GM20431 (cell line): Measurements from ENCODE around the gene TCF19.

ENCODE experiments used
- in situ Hi-C: fragments of 300-500 bp; cut with MseI, MboI; formaldehyde crosslinking; loops from one replicate; pipeline ENCODE4 v1.15.0; 2020; ENCODE audit warnings: low sequenced_read_pairs; ENCODE audit not compliant: unreplicated experiment

TCF19 gene

DNA sequence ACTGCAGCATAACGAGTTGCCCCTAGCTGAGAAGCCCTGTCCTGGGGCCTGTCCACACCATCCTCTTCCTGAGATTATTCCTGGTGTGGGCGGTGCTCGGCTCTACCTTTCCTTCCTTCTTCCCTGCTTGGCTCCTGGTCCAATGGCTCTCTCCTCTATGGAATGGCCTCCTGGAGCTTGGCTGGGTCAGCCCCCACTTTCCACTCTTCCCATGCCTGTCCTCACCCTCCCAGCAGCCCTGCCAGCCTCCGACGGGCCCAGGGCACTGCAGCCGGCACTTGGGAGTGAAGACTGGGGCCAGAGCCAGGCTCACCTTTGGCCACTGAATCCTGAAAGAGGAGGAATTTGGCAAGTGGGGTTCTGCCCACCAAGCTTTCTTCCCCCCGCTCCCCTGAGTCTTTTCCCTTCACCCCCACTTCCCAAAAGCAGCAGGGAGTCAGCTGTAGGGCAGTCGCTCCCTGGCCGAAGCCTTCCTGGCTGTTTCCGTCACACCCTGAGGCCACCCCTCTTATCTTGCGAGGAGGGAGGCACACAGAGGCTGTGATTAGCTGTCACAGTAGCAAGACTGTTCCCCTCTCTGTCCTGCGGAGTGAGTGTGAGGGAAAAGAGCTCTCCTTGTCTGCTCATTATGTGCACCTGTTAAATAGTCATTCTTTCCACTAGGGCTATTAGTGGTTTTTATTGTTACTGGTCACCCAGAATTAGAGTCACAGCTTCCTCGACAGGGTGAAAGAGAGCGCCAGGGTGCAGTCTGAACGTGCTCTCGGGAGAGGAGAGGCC, 31.8 kb upstream of the TCF19 start:
- in situ Hi-C loops, result no loop called here

DNA sequence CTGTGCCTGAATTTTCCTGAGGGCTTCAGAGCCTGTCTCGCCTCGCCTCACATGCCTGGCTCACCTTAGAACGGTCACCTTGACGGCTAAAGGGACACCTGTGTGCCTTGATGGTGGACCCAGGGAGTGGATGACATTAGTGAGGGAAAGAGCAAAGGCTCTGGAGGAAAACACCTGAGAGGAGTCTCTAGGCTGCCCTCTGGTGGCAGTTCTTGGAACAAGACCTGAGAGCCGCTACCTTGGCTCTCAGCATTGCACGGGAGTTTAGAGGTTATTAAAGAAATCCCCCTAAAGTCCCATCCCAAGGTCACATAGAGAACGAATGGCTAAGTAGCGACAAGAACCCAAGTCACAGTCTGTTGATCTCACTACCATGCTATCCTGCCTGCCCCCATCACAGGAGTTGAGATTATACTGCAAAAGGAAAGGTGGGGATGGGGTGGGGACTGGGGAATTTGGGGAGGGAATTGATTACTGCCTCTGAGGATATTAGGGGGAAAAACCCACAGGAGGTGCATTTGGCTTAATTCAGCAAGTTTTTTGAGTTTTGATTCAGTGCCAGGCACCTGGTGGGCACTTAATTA, 30.2 kb upstream of the TCF19 start:
- in situ Hi-C loops, result no loop called here

DNA sequence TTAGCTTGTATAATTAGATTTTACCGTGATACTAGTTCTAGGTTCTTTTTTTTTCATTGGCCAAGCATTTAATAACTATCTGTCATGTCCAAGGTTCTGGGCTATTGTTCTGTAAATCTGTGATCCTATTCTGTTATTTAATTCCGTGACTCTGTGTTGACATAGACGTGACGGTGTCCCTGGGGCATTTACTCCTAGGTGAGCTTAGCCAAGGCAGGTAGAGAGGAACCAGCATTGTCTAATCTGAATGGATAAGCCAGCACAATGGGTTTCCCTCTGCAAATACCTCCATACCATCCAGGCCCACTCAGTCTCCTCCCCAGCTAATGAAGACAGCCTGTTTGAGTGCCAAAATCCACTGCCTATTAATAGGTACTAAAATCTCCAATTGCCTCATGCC, 29.3 kb upstream of the TCF19 start:
- in situ Hi-C loops, result no loop called here

DNA sequence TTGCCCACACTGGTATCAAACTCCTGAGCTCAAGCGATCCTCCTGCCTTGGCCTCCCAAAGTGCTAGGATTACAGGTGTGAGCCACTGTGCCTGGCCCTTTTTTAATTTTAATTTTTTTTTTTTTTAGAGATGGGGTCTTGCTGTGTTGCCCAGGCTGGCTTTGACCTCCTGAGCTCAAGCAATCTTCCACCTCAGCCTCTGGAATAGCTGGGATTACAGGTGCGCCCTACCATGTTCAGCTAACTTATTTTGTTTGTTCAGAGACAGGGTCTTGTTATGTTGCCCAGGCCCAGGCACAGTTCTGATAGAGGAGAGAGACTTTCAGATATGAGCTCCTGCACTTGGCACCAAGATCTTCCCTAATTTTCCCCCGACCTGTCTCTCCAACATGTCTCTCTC, 27.6 kb upstream of the TCF19 start:
- in situ Hi-C loops, result loop anchor here (10.0 kb wide), 2 partner anchors 64 to 234 kb away; no protein-coding TSS in a partner anchor

DNA sequence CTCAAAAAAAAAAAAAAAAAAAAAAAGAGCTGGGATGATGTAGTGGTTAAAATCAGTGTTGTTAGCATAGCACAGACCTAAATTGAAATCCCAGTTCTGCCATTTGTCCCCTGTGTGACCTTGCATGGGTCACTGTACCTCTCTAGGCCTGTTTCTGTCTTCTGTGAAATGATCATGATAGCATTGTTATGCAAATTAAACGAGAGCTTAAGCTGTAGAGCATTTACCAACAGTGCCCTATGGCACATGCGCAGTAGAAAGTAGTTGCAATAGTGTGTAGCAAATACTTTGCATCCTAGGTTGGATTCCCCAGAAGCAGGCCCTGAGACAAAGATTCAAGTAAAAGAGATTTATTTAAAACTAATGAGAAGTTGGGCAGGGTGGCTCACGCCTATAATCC, 26.8 kb upstream of the TCF19 start:
- in situ Hi-C loops, result loop anchor here (10.0 kb wide), 2 partner anchors 63 to 233 kb away; no protein-coding TSS in a partner anchor

DNA sequence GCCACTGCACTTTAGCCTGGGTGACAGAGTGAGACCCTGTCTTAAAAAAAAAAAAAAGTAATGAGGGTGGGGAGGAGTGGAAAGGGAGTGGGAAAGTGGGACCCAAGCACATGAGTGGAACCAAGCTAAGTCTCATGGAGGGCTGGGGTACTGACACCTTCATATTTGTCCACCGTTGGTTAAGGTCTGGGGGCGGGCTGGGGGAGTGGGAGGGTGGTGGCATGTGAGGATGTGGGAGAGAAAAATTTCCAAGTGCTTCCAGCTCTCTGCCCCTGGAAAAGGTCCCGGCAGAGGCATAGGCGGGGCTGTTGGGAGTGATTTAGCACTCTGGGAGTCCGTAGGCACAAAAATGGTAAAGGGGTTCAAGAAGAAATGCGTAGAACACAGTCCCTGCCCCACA, 25.6 kb upstream of the TCF19 start:
- in situ Hi-C loops, result loop anchor here (10.0 kb wide), 2 partner anchors 62 to 232 kb away; no protein-coding TSS in a partner anchor

DNA sequence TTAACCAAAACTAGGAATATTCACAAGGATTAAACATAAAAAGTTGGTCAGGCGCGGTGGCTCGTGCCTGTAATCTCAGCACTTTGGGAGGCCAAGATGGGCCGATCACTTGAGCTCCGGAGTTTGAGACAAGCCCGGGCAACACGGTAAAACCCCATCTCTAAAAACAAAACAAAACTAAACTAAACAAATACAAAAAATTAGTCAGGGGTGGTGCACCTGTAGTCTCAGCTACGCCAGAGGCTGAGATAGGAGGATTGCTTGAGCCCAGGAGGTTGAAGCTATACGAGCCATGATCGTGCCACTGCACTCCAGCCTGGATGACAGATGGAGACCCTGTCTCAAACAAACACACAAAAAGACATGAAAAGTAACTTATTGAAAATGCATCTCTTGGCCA, 22.7 kb upstream of the TCF19 start:
- in situ Hi-C loops, result loop anchor here (10.0 kb wide), 2 partner anchors 59 to 229 kb away; no protein-coding TSS in a partner anchor

DNA sequence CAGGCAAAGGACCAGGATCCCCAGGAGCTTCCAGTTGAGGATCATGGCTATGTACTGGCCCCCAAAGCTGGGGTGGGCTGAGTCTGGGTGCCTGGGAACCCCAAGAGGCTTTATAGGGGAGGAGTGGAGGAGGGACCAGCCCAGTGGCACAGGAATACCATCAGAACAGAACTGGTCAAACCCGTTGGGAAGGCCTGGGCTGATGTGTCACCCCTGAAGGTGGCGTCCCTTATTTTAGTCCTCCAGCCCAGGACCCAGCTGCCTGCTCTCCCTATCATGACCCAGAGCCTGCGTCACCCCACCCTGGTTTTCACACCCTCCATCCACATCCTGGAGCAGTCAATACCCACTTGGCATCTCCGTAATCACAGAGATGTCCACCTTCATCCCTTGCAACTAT, 19.4 kb upstream of the TCF19 start, which contains the start of gene PSORS1C2:
Gene PSORS1C2, minus strand, starts transcription at position 85 of the 400 bp plus-strand sequence. Its CDS starts 40 bp downstream, at position 45.
- in situ Hi-C loops, result loop anchor here (10.0 kb wide), 2 partner anchors 56 to 226 kb away; no protein-coding TSS in a partner anchor

DNA sequence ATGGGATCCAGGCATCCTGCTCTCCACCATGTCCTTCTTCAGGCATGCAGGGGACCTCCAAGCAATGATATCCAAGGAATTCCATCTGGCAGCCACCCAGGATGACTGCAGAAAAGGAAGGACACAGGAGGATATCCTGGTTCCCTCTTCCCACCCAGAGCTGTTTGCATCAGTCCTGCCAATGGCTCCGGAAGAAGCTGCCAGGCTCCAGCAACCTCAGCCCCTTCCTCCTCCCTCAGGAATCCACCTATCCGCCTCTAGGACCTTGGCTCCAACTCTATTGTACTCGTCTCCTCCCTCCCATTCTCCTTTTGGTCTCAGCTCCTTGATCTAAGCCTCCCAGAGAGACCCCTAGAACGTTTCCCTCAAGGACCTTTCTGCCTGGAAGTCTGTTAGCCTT, 18.8 kb upstream of the TCF19 start:
- in situ Hi-C loops, result loop anchor here (10.0 kb wide), 2 partner anchors 55 to 225 kb away; no protein-coding TSS in a partner anchor

DNA sequence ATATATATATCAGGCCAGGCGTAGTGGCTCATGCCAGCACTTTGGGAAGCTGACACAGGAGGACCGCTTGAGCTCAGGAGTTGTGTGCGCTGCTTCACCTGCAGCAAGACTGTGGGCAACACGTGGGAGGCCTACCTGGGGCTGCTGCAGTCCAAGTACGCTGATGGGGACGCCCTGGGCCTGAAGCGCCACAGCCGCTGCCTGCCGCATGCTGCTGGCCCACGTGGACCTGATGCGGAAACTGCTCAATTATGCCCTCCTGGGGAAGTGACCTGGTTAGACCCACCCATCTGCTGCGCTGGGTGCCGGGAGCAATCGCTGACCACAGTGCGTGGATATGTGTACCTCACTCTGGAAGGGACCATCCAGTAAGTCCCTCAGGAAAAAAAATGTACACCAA, 17.7 kb upstream of the TCF19 start:
- in situ Hi-C loops, result no loop called here

DNA sequence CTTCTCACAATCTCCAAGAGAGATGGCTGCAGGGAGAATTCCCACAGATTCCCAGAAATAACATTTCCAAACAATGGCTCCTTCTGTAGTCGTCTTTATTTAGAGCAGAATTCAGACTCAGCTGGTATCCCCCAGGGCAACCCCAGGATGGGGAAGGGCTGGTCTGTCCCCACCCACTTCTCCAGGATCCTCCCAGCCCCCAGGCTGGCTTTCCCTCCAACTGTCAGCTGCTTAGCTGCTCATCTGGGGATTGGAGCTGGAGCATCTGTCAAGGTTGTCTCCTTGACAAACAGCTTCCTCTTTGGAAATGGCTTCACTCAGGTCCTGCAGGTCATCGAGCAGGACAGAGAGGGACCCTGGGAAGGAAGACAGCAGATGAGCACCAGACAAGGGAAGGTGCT, 16.0 kb upstream of the TCF19 start:
- in situ Hi-C loops, result no loop called here

DNA sequence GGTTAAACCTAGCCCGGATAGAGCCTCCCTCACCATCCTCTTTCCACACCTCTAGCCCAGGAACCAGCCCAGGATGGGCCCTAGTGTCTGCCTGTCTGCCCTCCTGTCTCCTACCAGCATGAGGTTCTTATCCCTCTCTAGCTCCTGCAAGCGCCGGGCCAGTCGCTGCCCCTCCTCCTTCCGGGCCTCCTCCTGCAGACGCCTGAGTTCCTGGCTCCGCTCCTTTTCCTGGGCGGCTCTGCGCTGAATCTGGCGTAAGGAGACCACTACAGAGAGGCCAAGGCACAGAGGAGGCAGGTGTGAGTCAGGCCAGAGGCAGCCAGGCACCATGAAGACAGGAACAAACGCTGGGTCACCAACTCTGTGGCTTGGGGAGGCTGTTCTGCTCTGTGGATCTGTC, 15.2 kb upstream of the TCF19 start:
- in situ Hi-C loops, result no loop called here

DNA sequence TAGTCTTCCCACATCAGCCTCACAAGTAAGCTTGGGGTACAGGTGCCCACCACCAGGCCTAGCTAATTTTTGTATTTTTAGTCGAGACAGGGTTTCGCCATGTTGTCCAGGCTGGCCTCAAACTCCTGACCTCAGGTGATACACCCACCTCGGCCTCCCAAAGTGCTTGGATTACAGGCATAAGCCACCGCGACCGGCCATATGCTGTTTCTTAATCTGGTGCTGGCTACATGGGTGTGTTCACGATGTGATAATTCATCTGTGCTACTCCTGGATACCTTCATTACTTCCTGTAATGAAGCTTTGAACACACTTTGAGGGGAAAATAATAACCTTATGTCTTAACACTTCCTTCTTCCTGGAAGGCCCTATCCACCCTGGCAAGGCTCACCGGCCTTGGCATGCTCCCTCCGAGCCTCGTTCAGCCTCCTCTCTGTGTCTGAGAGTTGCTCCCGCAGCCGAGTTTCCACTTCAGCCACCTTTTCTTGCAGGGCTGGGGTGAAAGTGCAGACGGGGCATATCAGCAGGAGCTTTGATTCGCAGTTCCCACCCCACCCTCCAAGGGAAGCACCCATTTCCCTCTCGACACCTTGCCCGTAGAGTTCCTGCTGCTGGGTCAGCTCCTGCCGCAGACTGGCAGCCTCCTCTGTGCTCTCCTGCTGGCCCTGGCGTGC, 14.0 kb upstream of the TCF19 start:
- in situ Hi-C loops, result no loop called here

DNA sequence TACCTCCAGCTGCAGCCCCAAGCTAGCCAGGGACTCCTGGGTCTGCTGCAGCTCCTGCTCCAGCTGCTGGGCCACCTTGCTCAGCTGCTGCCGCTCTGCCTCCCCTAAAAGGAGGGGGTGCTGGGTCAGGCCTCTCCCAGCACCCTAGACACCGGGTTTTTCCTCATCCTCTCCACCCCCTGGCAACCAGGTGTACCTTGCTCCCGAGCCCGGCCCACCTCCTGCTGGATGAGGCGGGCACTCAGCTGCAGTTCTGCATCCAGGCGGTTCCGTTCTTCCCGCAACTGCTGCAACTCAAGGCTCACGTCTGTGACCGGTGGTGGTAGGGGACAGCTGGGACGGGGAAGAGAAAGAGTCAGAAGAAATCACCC, 13.4 kb upstream of the TCF19 start:
- in situ Hi-C loops, result no loop called here

DNA sequence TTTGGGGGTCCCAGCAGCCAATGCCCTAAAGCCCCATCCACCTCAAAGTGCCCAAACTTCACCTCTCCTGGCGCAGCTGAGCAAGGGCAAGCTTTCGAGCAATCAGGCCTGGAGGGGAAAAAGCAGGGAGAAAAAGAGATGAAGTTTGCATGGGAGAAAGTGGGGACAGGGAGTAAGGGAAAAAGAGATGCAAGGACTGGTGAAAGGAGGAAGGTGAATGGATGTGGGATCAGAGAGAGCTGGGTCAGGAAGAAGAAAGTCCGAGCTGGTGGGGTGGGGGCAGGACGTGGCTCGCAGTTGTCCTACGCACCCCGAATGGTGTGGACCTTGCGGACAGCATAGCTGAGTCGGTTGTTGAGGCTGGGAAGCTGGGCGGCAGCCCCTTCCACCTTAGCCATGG, 13.0 kb upstream of the TCF19 start:
- in situ Hi-C loops, result no loop called here

DNA sequence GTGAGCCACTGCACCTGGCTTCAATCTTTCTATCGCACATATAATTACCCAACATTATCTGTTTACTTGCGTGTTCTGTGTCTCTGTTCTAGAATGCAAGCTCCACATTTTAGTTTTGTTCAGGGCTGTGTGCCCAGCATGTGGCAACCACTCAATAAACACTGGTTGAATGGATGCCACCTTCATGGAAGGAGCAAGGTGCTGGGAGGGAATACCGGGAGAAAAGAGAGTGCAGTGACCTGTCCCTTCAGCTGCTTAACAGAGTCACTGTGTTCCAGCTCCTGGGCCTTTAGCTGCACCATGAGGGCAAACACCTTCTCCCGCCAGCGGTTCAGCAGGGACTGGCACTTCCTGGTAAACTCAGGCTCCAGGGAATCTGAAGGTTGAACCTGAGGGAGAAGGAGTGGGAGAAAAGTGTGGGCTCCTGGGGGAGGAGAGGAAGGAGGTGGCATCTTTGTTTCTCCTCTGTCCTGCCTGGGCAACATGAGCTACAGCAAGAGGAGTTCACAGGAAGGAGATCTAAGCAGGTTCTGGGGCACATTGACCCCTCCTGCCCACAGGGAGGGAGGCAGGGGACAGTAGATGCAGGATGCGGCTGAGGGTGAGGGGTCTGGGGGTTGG, 8.5 kb upstream of the TCF19 start:
- in situ Hi-C loops, result no loop called here

DNA sequence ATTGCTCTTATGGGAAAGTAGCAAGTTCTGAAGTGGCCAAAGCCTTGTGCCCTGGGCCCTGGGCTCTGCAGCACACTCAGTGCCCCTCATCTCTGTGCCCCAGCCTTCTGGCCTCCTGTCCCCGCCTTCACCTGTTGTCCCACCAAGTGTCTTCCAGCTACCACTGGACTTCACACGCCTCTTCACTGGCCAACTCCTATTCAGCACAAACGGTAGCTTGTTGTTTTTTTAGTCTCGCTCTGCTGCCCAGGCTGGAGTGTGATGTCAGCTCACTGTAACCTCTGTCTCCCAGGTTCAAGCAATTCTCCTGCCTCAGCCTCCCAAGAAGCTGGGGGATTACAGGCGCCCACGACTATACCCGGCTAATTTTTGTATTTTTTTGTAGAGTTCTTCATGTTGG, 5.6 kb upstream of the TCF19 start:
- in situ Hi-C loops, result no loop called here

DNA sequence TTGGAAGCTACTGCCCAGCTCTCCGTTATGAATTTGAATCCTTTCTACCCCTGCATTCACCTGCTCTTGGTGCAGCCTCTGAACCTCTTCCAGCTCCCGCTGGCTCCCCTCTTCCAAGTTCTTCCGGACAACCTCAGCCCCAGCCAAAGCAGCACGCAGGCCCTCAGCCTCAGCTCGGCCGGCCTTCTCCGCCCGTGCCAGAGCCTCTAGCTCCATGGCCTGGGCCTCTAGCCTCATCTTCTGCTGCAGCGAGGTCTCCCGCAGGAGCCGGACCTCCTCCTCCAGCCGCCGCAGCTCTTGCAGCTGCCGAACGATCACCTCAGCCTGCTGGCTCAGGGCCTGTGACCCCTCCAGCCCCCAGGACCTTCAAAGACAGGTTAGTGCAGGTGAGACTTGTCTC, 4.0 kb upstream of the TCF19 start:
- in situ Hi-C loops, result no loop called here

DNA sequence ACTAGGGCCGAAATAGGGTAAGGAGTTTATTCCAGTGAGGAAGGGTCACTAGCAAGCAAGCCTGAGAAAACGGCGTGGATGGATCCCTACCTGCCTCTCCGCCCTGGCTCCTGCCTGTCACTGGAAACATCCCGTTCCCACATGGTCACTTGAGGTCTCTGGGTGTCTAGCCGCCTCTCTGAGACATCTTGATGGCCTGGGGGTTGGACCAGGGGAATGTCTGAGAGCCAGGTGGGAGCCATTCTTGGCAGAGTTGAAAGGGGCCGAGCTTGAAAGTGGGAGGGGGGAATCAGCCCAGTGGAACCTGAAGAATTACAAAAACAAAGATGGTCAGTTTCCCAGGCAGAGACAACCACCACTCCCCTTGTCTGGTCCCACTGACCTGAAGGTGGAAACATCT, 1.7 kb upstream of the TCF19 start:
- in situ Hi-C loops, result no loop called here

DNA sequence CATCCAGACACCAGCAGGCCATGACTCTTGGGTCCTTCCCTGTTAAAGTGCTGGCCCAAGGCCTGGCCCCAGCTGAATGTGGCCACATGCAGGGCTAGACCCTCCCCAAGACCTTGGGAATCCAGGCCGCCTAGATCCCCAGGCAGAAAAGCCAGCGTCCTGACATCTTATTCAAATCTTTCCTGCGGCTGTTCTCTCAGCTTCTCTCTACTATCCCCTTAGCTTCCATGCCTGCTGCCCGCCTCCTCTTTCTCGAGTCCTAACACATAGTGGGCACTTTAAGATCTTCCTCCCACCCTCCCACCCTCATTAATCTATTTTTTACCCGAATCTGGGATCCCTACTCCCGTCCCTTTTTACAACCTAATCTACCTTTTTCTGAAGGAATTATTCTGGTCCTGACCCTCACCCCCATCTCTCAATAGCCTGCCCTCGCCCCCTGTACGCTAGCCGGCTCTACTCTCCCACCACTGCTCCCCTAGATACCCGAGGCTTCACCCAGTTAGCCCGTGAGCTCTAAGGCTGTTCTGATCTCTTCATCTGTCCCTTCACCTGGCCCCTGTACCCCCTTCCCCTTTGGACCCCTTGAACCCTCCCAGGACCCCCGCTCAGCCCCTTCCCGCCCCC, 763 bp upstream of the TCF19 start, which contains the start of gene CCHCR1:
Gene CCHCR1, minus strand, starts transcription at position 290 of the 627 bp plus-strand sequence. Its CDS starts 202 bp downstream, at position 88.
- in situ Hi-C loops, result no loop called here
